22Rv1 (cell line): ENCODE results near the gene ECD.

Source experiments
- ZFX ChIP-seq: fragments of 450-650 bp; IDR thresholded peaks from 2 replicates; pipeline ENCODE4 v1.6.1; 2017; ENCODE audit warnings: antibody characterized with exemption, borderline replicate concordance
- TF ChIP-seq, protein P1 (sequence below): fragments of 450-650 bp; IDR thresholded peaks from 2 replicates; pipeline ENCODE4 v1.5.1; 2017; ENCODE audit warnings: mild to moderate bottlenecking

- TF ChIP-seq, protein P1, sequence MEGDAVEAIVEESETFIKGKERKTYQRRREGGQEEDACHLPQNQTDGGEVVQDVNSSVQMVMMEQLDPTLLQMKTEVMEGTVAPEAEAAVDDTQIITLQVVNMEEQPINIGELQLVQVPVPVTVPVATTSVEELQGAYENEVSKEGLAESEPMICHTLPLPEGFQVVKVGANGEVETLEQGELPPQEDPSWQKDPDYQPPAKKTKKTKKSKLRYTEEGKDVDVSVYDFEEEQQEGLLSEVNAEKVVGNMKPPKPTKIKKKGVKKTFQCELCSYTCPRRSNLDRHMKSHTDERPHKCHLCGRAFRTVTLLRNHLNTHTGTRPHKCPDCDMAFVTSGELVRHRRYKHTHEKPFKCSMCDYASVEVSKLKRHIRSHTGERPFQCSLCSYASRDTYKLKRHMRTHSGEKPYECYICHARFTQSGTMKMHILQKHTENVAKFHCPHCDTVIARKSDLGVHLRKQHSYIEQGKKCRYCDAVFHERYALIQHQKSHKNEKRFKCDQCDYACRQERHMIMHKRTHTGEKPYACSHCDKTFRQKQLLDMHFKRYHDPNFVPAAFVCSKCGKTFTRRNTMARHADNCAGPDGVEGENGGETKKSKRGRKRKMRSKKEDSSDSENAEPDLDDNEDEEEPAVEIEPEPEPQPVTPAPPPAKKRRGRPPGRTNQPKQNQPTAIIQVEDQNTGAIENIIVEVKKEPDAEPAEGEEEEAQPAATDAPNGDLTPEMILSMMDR: no peak
- TF ChIP-seq ZFX: no peak
Measured at GRCh38 chr10:73119952-73120351, 47.9 kb downstream of the ECD start.
